OCI-LY7 (cell line): ENCODE results near the gene TBRG4. TPM values are rescaled to one million over a fixed set of nuclear protein-coding genes. Genes with fewer than 3 reads are reported as not detected.

ENCODE experiments used
- BruUV-seq: library from RNA; stranded (reverse); fragments of 400-500 nt; replicated peaks from 2 replicates; lab custom pipeline; 2021; lab: Mats Ljungman, UMichigan
- CTCF ChIA-PET: fragments of 300-600 bp; sonication (Branson Sonifier 250); formaldehyde crosslinking; loops from one replicate; lab custom pipeline; 2022; ENCODE audit warnings: antibody characterized with exemption; ENCODE audit not compliant: unreplicated experiment; lab: Charles Lee
- POLR2A ChIA-PET: fragments of 300-600 bp; sonication (Branson Sonifier 250); formaldehyde crosslinking; loops from one replicate; lab custom pipeline; 2022; ENCODE audit warnings: antibody characterized with exemption; lab: Charles Lee
- DNase-seq: peaks from one replicate; pipeline ENCODE4 v3.0.0-alpha.2; 2015; ENCODE audit warnings: low spot score
- H2AFZ ChIP-seq: fragments of 200-600 bp; sonication (generic), shearing (Covaris generic); 2 replicates; pipeline ENCODE4 v1.6.1; 2014; ENCODE audit warnings: mild to moderate bottlenecking, antibody characterized with exemption, low read length, moderate library complexity
- H3K27ac ChIP-seq: fragments of 200-600 bp; sonication (generic); 2 replicates; pipeline ENCODE4 v1.5.1; 2014; ENCODE audit warnings: mixed run types, low read depth, mild to moderate bottlenecking, moderate library complexity, low read length, inconsistent platforms; ENCODE audit not compliant: poor library complexity, severe bottlenecking
- H3K36me3 ChIP-seq: fragments of 200-600 bp; sonication (generic); 2 replicates; pipeline ENCODE4 v1.6.1; 2014; ENCODE audit warnings: mild to moderate bottlenecking, antibody characterized with exemption, low read length, moderate library complexity, mixed read lengths; ENCODE audit not compliant: insufficient read depth
- H3K4me1 ChIP-seq: fragments of 200-600 bp; sonication (generic); 2 replicates; pipeline ENCODE4 v1.5.1; 2014; ENCODE audit warnings: mild to moderate bottlenecking, low read length; ENCODE audit not compliant: insufficient read depth, poor library complexity, severe bottlenecking
- H3K4me2 ChIP-seq: fragments of 200-600 bp; sonication (generic); 2 replicates; pipeline ENCODE4 v1.6.1; 2014; ENCODE audit warnings: mild to moderate bottlenecking, low read length
- H3K4me3 ChIP-seq: fragments of 200-600 bp; sonication (generic); 2 replicates; pipeline ENCODE4 v1.5.1; 2014; ENCODE audit warnings: mild to moderate bottlenecking, low read depth, low read length; ENCODE audit not compliant: poor library complexity, severe bottlenecking
- H3K79me2 ChIP-seq: fragments of 200-600 bp; sonication (generic); 2 replicates; pipeline ENCODE4 v1.6.1; 2016; ENCODE audit warnings: low read depth, mild to moderate bottlenecking, low read length, moderate library complexity, mixed read lengths; ENCODE audit not compliant: insufficient read depth
- H3K9me2 ChIP-seq: fragments of 200-600 bp; sonication (generic); 2 replicates; pipeline ENCODE4 v1.6.1; 2016; ENCODE audit warnings: mild to moderate bottlenecking, low read length, mixed read lengths; ENCODE audit not compliant: insufficient read depth
- H3K9me3 ChIP-seq: fragments of 200-600 bp; sonication (generic); 2 replicates; pipeline ENCODE4 v1.6.1; 2014; ENCODE audit warnings: mild to moderate bottlenecking, mixed run types, low read length, mixed read lengths
- H4K20me1 ChIP-seq: fragments of 200-600 bp; sonication (generic); 2 replicates; pipeline ENCODE4 v1.6.1; 2014; ENCODE audit warnings: mild to moderate bottlenecking, antibody characterized with exemption, low read length, moderate library complexity, mixed read lengths; ENCODE audit not compliant: insufficient read depth
- EZH2phosphoT487 ChIP-seq: fragments of 200-600 bp; sonication (generic); IDR thresholded peaks from 2 replicates; pipeline ENCODE4 v1.6.1; 2018; ENCODE audit warnings: low read depth, borderline replicate concordance, mild to moderate bottlenecking, mixed run types, antibody characterized with exemption, low read length, moderate library complexity, mixed read lengths
- intact Hi-C: fragments of 100-400 bp; cut with micrococcal nuclease; formaldehyde crosslinking; loops from one replicate; pipeline ENCODE4 v1.10.0; 2022; ENCODE audit not compliant: unreplicated experiment
- total RNA-seq, 2 experiments: library from RNA; depleted of rRNA in 1 of 2; stranded (reverse); fragments of >200 nt in 1 of 2; shearing (Covaris generic) in 1 of 2; gene quantifications; 2 replicates each; pipeline ENCODE4 v1.2.3, GENCODE V29; 2014 to 2022
- TF ChIP-seq, protein P1 (sequence below): fragments of 200-600 bp; sonication (generic); conservative IDR thresholded peaks from 2 replicates; pipeline ENCODE4 v1.5.1; 2014; ENCODE audit warnings: mild to moderate bottlenecking, antibody characterized with exemption, low read length, moderate library complexity, mixed read lengths

Gene TBRG4
- total RNA-seq, 2 experiments from 2014 or later, result 113 to 141 TPM

DNA sequence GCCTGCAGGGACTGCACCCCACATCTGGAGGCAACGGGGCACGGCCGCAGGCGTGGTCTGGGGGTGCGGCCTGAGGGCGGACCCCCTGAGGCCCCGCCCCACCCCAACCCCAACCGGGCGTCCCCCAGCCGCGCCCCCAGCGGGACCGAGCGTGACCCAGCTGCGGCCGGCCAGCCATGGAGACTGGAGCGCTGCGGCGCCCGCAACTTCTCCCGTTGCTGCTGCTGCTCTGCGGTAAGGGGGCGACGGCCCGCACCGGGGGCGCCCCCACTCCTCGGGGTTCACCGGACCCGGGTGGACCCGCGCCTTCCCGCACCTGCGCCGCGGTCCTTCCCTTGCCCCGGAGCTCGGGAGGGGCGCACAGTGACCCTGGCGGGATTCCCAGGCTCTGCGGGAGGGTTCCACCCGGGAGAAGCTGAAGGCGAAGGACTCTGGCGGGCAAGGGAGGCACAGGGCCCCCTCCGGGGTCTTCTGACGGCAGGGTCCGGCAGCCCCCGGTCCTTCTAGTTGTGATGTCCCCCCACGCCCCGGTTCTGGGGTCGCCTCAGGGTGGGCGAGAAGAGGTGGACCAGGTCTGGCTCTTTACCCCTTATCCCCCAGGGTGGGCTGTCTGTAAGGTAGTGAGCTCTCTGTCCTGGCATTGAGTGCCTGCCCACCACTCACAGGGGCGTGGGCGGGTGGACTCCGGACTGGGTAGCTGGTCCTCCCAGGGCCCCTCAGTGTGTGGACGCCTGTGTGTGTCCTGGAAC is 46.3 kb upstream of the TBRG4 start, which contains the start of gene RAMP3:
TSS of gene RAMP3 (plus strand) at position 139 of the 749 bp plus-strand sequence. CDS start at position 177, 38 bp downstream.
- intact Hi-C loops, result no loop called here
- no peak for DNase-seq
- H3K9me3 ChIP-seq, result no peaks in the 10 kb centered on the region
- no TSS peak for BruUV-seq
- ChIA-PET POLR2A (no interaction called here), CTCF (no interaction called here)
- H3K79me2 ChIP-seq, result no peaks in the 10 kb centered on the region
- no peak for TF ChIP-seq EZH2phosphoT487
- TF ChIP-seq, protein P1, sequence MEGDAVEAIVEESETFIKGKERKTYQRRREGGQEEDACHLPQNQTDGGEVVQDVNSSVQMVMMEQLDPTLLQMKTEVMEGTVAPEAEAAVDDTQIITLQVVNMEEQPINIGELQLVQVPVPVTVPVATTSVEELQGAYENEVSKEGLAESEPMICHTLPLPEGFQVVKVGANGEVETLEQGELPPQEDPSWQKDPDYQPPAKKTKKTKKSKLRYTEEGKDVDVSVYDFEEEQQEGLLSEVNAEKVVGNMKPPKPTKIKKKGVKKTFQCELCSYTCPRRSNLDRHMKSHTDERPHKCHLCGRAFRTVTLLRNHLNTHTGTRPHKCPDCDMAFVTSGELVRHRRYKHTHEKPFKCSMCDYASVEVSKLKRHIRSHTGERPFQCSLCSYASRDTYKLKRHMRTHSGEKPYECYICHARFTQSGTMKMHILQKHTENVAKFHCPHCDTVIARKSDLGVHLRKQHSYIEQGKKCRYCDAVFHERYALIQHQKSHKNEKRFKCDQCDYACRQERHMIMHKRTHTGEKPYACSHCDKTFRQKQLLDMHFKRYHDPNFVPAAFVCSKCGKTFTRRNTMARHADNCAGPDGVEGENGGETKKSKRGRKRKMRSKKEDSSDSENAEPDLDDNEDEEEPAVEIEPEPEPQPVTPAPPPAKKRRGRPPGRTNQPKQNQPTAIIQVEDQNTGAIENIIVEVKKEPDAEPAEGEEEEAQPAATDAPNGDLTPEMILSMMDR, result no peak
- no peak within 1 kb of the TSS for H2AFZ ChIP-seq
- H3K27ac ChIP-seq, result no peak within 1 kb of the TSS
- no peak within 1 kb of the TSS for H3K4me3 ChIP-seq
- no peaks in the 10 kb centered on the region for H3K36me3 ChIP-seq
- no peak within 1 kb of the TSS for H3K4me2 ChIP-seq
- H3K9me2 ChIP-seq, result no peaks in the 10 kb centered on the region
- H3K4me1 ChIP-seq, result peaks cover 6% of the 10 kb centered on the region
- no peaks in the 10 kb centered on the region for H4K20me1 ChIP-seq

- no peaks in the 10 kb centered on the region for H3K79me2 ChIP-seq
- POLR2A ChIA-PET, result no interaction called here
- peaks cover 6% of the 10 kb centered on the region for H3K4me1 ChIP-seq
- H3K36me3 ChIP-seq, result no peaks in the 10 kb centered on the region
- no peak overlapping the region for H2AFZ ChIP-seq
- no peaks in the 10 kb centered on the region for H4K20me1 ChIP-seq
- no peak overlapping the region for H3K27ac ChIP-seq
- intact Hi-C loops, result no loop called here
- H3K4me2 ChIP-seq, result no peak overlapping the region
- DNase-seq, result no peak
- H3K9me3 ChIP-seq, result no peaks in the 10 kb centered on the region
- CTCF ChIA-PET, result no interaction called here
- TF ChIP-seq EZH2phosphoT487, result no peak
- TF ChIP-seq, protein P1, result no peak
- no peaks in the 10 kb centered on the region for H3K9me2 ChIP-seq
- no peak overlapping the region for H3K4me3 ChIP-seq
- no TSS peak for BruUV-seq
Measured at GRCh38 chr7:45157286-45157652, 45.8 kb upstream of the TBRG4 start.

- no peak overlapping the region for H3K27ac ChIP-seq
- H3K4me3 ChIP-seq, result no peak overlapping the region
- DNase-seq, result no peak
- ChIA-PET POLR2A (no interaction called here), CTCF (no interaction called here)
- no peaks in the 10 kb centered on the region for H3K9me3 ChIP-seq
- no TSS peak for BruUV-seq
- H3K9me2 ChIP-seq, result no peaks in the 10 kb centered on the region
- H2AFZ ChIP-seq, result no peak overlapping the region
- H3K79me2 ChIP-seq, result no peaks in the 10 kb centered on the region
- no peak overlapping the region for H3K4me2 ChIP-seq
- no peaks in the 10 kb centered on the region for H3K36me3 ChIP-seq
- no peaks in the 10 kb centered on the region for H4K20me1 ChIP-seq
- TF ChIP-seq, protein P1, result no peak
- no peak for TF ChIP-seq EZH2phosphoT487
- H3K4me1 ChIP-seq, result peaks cover 6% of the 10 kb centered on the region
- intact Hi-C loops, result no loop called here
Measured at GRCh38 chr7:45156516-45157272, 45.2 kb upstream of the TBRG4 start.
